Measurements from ENCODE around the gene CARD11.

Gene CARD11

GRCh38 chr7:2967253-2967652 lies 76.4 kb downstream of the CARD11 start:
- no peak overlapping the region for H3K4me3 ChIP-seq (ENCODE audit: low read depth in 1 of 2, low read length in 1 of 2)
- H3K4me1 ChIP-seq (ENCODE audit: control insufficient read depth in 1 of 2, insufficient read depth in 1 of 2, low read depth in 1 of 2, low read length in 1 of 2), result no peaks in the 10 kb centered on the region
- TF ChIP-seq CTCF (IDR thresholded peaks at IDR 0.05), result no peak
- no peaks in the 10 kb centered on the region for H3K27me3 ChIP-seq
- H3K36me3 ChIP-seq, result no peaks in the 10 kb centered on the region
- no peaks in the 10 kb centered on the region for H3K9me3 ChIP-seq
- H3K27ac ChIP-seq, result no peak overlapping the region

GRCh38 chr7:2966466-2967078 lies 77.1 kb downstream of the CARD11 start:
- Histone ChIP-seq H3K4me3 (ENCODE audit: low read depth in 1 of 2, low read length in 1 of 2) (no peak overlapping the region), H3K4me1 (ENCODE audit: control insufficient read depth in 1 of 2, insufficient read depth in 1 of 2, low read depth in 1 of 2, low read length in 1 of 2) (no peaks in the 10 kb centered on the region), H3K36me3 (no peaks in the 10 kb centered on the region), H3K27me3 (no peaks in the 10 kb centered on the region), H3K27ac (no peak overlapping the region), H3K9me3 (no peaks in the 10 kb centered on the region)
- no peak for TF ChIP-seq CTCF (IDR thresholded peaks at IDR 0.05)

- Histone ChIP-seq H3K4me3 (ENCODE audit: low read depth in 1 of 2, low read length in 1 of 2) (no peak overlapping the region), H3K4me1 (ENCODE audit: control insufficient read depth in 1 of 2, insufficient read depth in 1 of 2, low read depth in 1 of 2, low read length in 1 of 2) (no peaks in the 10 kb centered on the region), H3K9me3 (no peaks in the 10 kb centered on the region), H3K36me3 (no peaks in the 10 kb centered on the region), H3K27me3 (no peaks in the 10 kb centered on the region), H3K27ac (no peak overlapping the region)
- no peak for TF ChIP-seq CTCF (IDR thresholded peaks at IDR 0.05)
Measured at GRCh38 chr7:2965745-2966270, 77.9 kb downstream of the CARD11 start.

- H3K4me1 ChIP-seq (ENCODE audit: control insufficient read depth in 1 of 2, insufficient read depth in 1 of 2, low read depth in 1 of 2, low read length in 1 of 2), result no peaks in the 10 kb centered on the region
- H3K27ac ChIP-seq, result no peak overlapping the region
- no peak overlapping the region for H3K4me3 ChIP-seq (ENCODE audit: low read depth in 1 of 2, low read length in 1 of 2)
- TF ChIP-seq CTCF (IDR thresholded peaks at IDR 0.05), result no peak
- H3K27me3 ChIP-seq, result no peaks in the 10 kb centered on the region
- H3K9me3 ChIP-seq, result no peaks in the 10 kb centered on the region
- no peaks in the 10 kb centered on the region for H3K36me3 ChIP-seq
Measured at GRCh38 chr7:2965301-2965700, 78.4 kb downstream of the CARD11 start.

GRCh38 chr7:2964208-2964607 lies 79.5 kb downstream of the CARD11 start:
- H3K4me3 ChIP-seq (ENCODE audit: low read depth in 1 of 2, low read length in 1 of 2), result no peak overlapping the region
- no peaks in the 10 kb centered on the region for H3K9me3 ChIP-seq
- no peaks in the 10 kb centered on the region for H3K36me3 ChIP-seq
- no peak overlapping the region for H3K27ac ChIP-seq
- H3K27me3 ChIP-seq, result peaks cover 9% of the 10 kb centered on the region
- no peaks in the 10 kb centered on the region for H3K4me1 ChIP-seq (ENCODE audit: control insufficient read depth in 1 of 2, insufficient read depth in 1 of 2, low read depth in 1 of 2, low read length in 1 of 2)
- TF ChIP-seq CTCF (IDR thresholded peaks at IDR 0.05), result no peak
